IPS-15b (cell line): Measurements from ENCODE around the gene NUP62.
A peak's percentile ranks its signal among the peaks of the same experiment; 100 is the strongest.

Experiments
- H3K27me3 ChIP-seq: one replicate; pipeline ENCODE4 v1.6.1; 2013; ENCODE audit warnings: low read length; ENCODE audit not compliant: control insufficient read depth, insufficient read depth
- H3K36me3 ChIP-seq: one replicate; pipeline ENCODE4 v1.6.1; 2013; ENCODE audit warnings: low read length; ENCODE audit not compliant: control insufficient read depth, insufficient read depth
- H3K4me1 ChIP-seq: one replicate; pipeline ENCODE4 v1.6.1; 2013; ENCODE audit warnings: mild to moderate bottlenecking, low read length; ENCODE audit not compliant: control insufficient read depth, insufficient read depth
- H3K4me3 ChIP-seq: one replicate; pipeline ENCODE4 v1.5.1; 2013; ENCODE audit warnings: low read depth, low read length
- H3K9ac ChIP-seq: one replicate; pipeline ENCODE4 v1.6.1; 2013; ENCODE audit warnings: low read depth, mild to moderate bottlenecking, low read length
- H3K9me3 ChIP-seq: one replicate; pipeline ENCODE4 v1.6.1; 2013; ENCODE audit warnings: mild to moderate bottlenecking, low read length; ENCODE audit not compliant: control insufficient read depth, insufficient read depth

The NUP62 gene

DNA sequence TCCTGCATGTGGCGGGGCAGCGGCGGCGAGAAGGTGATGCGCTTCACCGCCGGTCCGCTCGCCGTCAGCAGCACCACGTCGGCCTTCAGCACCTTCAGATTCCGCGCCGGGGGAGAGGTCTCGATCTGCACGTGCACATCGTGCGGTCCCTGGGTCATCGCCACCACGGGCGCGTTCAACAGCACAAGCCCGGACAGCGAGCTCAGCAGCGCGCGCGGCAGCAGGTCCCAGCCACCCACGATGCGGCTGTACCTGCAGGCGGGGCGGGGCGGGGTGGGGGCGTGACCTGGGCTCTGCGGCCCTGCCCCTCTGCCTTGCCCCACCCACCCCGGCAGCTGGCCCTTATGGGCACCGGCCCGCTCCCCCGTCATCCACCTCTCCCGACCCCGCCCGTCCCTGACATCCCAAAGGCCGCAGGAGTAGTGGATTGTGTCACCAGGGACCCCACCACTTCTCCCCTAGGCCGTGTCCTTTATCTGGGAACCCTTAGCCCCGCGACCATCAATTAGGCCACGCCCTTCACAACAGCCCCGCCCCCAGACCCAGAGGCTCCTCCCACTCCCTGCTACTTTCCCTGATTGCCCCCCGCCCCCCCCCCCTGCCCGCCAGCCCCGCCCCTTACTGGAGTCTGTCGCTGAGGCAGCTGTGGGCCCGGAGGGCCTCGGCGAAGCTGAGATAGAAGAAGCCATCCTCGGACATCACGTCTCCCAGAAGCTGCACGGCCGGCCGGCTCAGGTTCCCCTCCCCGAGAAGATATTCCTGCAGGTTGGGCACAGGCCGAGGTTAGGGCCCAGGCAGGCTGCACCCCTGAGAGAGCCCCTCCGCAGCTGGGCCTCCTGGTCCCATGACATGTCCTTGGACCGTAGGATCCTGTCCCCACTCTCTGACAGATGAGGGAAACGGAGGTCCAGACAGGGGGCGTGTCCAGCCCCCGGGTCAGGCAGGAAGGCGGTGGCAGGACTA is 38.7 kb downstream of the NUP62 start:
- peaks cover 2% of the 10 kb centered on the region for H3K27me3 ChIP-seq
- H3K4me3 ChIP-seq: peak overlapping the region; percentile 65
- H3K4me1 ChIP-seq: no peaks in the 10 kb centered on the region
- H3K9me3 ChIP-seq: no peaks in the 10 kb centered on the region
- H3K9ac ChIP-seq: no peak overlapping the region
- H3K36me3 ChIP-seq: peaks cover 9% of the 10 kb centered on the region

GRCh38 chr19:49889687-49890348 is 39.5 kb downstream of the NUP62 start:
- peaks cover 2% of the 10 kb centered on the region for H3K27me3 ChIP-seq
- peaks cover 9% of the 10 kb centered on the region for H3K36me3 ChIP-seq
- H3K4me1 ChIP-seq: no peaks in the 10 kb centered on the region
- peak overlapping the region; percentile 65 for H3K4me3 ChIP-seq
- H3K9me3 ChIP-seq: no peaks in the 10 kb centered on the region
- no peak overlapping the region for H3K9ac ChIP-seq

DNA sequence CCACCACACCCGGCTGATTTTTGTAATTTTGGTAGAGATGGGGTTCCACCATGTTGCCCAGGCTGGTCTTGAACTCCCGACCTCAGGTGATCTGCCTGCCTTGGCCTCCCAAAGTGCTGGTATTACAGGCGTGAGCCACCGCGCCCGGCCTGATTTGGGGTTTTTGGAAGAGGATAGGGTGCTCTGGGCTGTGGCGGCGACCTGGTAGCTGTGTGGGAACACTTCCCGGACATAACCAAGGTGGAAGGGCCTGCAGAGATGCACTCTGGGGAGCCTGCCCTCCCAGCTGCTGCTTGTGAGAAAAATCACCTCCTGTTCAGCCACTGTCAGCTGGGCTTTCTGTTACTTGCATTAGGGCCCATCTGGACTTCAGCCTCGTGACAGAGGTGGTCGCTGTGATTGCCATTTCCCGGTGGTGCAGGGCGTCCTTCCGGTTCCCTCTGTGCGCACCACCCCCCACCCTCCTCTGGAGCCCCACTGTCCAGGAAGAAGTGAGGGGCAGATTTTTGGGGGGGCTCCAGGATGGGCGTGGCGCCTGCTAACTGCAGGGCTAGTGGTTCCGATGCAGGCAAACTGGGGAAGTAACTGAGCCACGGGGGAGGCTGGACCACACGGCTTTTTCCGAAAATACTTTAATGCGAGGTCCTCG is 40.1 kb downstream of the NUP62 start:
- Histone ChIP-seq H3K4me3 (no peak overlapping the region), H3K4me1 (no peaks in the 10 kb centered on the region)

DNA sequence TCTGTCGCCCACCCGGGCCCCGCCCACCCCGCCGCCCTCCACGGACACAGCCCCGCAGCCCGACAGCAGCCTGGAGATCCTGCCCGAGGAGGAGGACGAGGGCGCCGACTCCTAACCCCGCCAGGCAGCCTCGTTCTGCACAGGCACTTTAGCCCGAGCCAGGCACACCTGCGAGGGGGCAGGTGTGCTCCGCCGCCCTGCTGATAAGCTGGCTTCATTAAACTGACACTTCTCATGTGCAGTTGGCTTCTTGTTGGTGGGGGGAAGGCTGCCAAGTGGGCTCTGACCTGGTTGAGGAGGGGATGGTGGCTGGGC is 40.8 kb downstream of the NUP62 start:
- Histone ChIP-seq H3K9ac (no peak overlapping the region), H3K4me1 (no peaks in the 10 kb centered on the region), H3K36me3 (peaks cover 23% of the 10 kb centered on the region), H3K27me3 (peaks cover 2% of the 10 kb centered on the region), H3K4me3 (no peak overlapping the region), H3K9me3 (no peaks in the 10 kb centered on the region)

More for the DNA sequence above, 40.1 kb downstream of the NUP62 start:
- H3K9me3 ChIP-seq: no peaks in the 10 kb centered on the region
- peaks cover 2% of the 10 kb centered on the region for H3K27me3 ChIP-seq
- no peak overlapping the region for H3K9ac ChIP-seq
- peaks cover 16% of the 10 kb centered on the region for H3K36me3 ChIP-seq

DNA sequence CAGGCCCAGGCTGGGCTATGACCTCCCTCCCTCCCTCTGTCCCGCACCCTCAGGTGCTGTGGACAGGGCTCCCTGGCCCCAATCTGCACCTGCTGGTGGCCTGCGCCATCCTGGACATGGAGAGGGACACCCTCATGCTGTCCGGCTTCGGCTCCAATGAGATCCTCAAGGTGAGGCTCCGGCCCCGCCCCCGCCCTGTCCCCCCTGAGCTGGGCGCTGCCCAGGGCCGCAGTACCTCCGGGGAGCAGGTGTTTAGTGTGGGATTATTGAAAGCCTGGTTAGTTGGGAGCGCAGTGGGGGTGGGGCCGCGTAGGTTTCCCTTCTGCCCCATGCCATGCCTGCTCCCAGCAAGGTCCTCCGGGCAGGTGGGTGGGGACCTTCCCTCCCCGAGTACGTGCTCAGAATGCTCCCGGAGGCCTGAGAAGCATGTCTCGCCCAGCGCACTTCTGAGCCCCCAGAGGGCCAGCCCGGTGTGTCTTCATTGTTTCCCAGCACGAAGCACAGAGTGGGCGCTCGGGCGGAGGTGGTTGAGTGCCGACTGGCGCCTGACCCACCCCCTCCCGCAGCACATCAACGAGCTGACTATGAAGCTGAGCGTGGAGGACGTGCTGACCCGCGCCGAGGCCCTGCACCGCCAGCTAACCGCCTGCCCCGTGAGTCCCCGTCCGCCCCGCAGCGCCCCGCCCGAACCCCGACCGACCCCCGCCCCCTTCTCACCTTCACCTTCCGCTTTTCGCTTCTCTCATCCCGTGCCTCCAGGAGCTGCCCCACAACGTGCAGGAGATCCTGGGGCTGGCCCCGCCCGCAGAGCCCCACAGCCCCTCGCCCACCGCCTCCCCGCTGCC is 41.4 kb downstream of the NUP62 start:
- Histone ChIP-seq H3K9me3 (no peaks in the 10 kb centered on the region), H3K4me3 (no peak overlapping the region), H3K9ac (no peak overlapping the region), H3K27me3 (peaks cover 2% of the 10 kb centered on the region), H3K4me1 (no peaks in the 10 kb centered on the region), H3K36me3 (peaks cover 29% of the 10 kb centered on the region)

- no peak overlapping the region for H3K4me3 ChIP-seq
- H3K4me1 ChIP-seq: no peaks in the 10 kb centered on the region
- peaks cover 2% of the 10 kb centered on the region for H3K27me3 ChIP-seq
- peaks cover 36% of the 10 kb centered on the region for H3K36me3 ChIP-seq
- no peaks in the 10 kb centered on the region for H3K9me3 ChIP-seq
- no peak overlapping the region for H3K9ac ChIP-seq
Observed at GRCh38 chr19:49887037-49887664, 42.2 kb downstream of the NUP62 start.

DNA sequence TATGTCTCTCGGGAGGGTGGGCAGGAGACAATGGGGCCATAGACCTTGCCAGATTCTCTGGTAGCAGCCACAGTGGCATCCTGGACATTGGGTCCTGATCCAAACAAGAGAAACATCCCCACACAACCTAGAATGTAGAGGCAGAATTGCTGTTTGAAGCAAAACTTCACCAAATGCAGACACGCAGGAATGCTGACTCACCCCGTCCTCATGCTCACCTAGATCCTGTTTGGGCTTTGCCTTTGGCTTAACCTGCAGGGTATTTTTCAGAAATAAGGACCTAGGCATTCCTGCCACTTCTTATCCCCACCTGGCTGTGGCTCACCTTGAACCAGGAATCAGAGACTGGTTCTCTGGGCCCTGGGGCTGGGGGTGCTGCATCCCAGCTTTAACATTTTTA is 44.5 kb downstream of the NUP62 start:
- no peak overlapping the region for H3K9ac ChIP-seq

GRCh38 chr19:49884109-49884508 is 45.2 kb downstream of the NUP62 start:
- no peak overlapping the region for H3K4me3 ChIP-seq
- peaks cover 57% of the 10 kb centered on the region for H3K36me3 ChIP-seq
- H3K9me3 ChIP-seq: no peaks in the 10 kb centered on the region
- no peak overlapping the region for H3K9ac ChIP-seq
- no peaks in the 10 kb centered on the region for H3K4me1 ChIP-seq
- peaks cover 2% of the 10 kb centered on the region for H3K27me3 ChIP-seq

More for the DNA sequence above, 44.5 kb downstream of the NUP62 start:
- Histone ChIP-seq H3K4me3 (no peak overlapping the region), H3K36me3 (peaks cover 57% of the 10 kb centered on the region), H3K4me1 (no peaks in the 10 kb centered on the region), H3K27me3 (peaks cover 2% of the 10 kb centered on the region), H3K9me3 (no peaks in the 10 kb centered on the region)

DNA sequence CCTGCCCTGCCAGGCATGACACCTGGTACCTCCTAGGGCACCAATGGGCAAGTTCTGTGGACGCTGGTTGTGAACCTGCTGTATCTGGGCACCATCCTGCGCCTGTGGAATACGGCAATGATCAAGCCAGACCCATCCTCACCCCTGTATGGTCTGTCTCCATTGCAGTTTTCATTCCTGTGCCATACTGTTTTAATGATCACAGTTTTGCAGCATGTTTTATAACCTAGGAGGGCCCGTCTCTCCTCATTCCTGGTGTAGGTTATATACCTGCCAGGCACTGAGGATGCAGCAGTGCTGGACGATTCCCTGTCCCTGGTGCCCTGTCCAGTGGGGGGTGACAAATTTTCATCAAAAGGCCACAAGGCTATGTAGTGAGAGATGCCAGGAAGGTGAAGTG is 46.2 kb downstream of the NUP62 start:
- Histone ChIP-seq H3K4me3 (no peak overlapping the region), H3K9ac (no peak overlapping the region), H3K9me3 (no peaks in the 10 kb centered on the region), H3K4me1 (no peaks in the 10 kb centered on the region), H3K36me3 (peaks cover 60% of the 10 kb centered on the region), H3K27me3 (no peaks in the 10 kb centered on the region)

GRCh38 chr19:49882643-49883042 is 46.7 kb downstream of the NUP62 start:
- Histone ChIP-seq H3K27me3 (no peaks in the 10 kb centered on the region), H3K4me3 (no peak overlapping the region), H3K4me1 (no peaks in the 10 kb centered on the region), H3K9me3 (no peaks in the 10 kb centered on the region), H3K36me3 (peaks cover 60% of the 10 kb centered on the region), H3K9ac (no peak overlapping the region)
